ENCODE results near the gene SYT1.

The SYT1 gene

DNA sequence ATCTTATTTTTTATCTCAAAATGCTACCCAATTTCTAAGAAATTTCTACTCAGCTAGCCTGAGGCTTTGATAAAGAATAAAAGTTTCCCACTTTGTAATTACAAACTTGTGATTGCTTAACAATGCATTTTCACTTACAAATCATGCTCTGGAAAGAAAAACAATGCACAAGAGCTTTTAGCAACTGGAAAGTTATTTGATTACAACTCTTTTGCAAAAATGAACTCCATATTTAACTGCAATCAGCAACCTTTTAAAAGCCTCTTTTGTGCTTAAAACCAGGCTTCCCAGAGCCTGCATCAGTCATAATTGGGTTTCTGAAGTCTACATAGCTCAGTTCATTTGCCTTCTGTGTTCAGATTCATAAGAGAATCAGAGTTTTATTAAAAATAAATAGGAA is 431.0 kb downstream of the SYT1 start:
- no peak overlapping the region for H3K4me2 ChIP-seq (ENCODE audit: low read depth, low read length, poor library complexity, severe bottlenecking)
- no peaks in the 10 kb centered on the region for H3K9me3 ChIP-seq (ENCODE audit: insufficient read depth, low read length)
- no peak overlapping the region for H2AFZ ChIP-seq (ENCODE audit: low read depth, low read length, severe bottlenecking)
- no peaks in the 10 kb centered on the region for H3K9me2 ChIP-seq (replicated peaks; ENCODE audit: insufficient read depth, low read length)
- no peak overlapping the region for H3K9ac ChIP-seq (ENCODE audit: low read length)
- H3F3A ChIP-seq (ENCODE audit: insufficient read depth) = no peaks in the 10 kb centered on the region
- H3K79me2 ChIP-seq (ENCODE audit: insufficient read depth, low read length) = no peaks in the 10 kb centered on the region
- no peaks in the 10 kb centered on the region for H4K20me1 ChIP-seq (ENCODE audit: low read depth, low read length)
- H3K27me3 ChIP-seq (ENCODE audit: low read length) = no peaks in the 10 kb centered on the region
- no peak overlapping the region for H3K27ac ChIP-seq (ENCODE audit: low read depth, low read length)
- no peaks in the 10 kb centered on the region for H3K36me3 ChIP-seq (ENCODE audit: low read length)
- TF ChIP-seq EZH2phosphoT487 (conservative IDR thresholded peaks at IDR 0.05; ENCODE audit: low read length) = no peak
- TF ChIP-seq, protein P1, sequence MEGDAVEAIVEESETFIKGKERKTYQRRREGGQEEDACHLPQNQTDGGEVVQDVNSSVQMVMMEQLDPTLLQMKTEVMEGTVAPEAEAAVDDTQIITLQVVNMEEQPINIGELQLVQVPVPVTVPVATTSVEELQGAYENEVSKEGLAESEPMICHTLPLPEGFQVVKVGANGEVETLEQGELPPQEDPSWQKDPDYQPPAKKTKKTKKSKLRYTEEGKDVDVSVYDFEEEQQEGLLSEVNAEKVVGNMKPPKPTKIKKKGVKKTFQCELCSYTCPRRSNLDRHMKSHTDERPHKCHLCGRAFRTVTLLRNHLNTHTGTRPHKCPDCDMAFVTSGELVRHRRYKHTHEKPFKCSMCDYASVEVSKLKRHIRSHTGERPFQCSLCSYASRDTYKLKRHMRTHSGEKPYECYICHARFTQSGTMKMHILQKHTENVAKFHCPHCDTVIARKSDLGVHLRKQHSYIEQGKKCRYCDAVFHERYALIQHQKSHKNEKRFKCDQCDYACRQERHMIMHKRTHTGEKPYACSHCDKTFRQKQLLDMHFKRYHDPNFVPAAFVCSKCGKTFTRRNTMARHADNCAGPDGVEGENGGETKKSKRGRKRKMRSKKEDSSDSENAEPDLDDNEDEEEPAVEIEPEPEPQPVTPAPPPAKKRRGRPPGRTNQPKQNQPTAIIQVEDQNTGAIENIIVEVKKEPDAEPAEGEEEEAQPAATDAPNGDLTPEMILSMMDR (IDR thresholded peaks at IDR 0.05; ENCODE audit: insufficient read depth, low read length, poor library complexity, severe bottlenecking) = no peak
- no peak overlapping the region for H3K4me3 ChIP-seq (ENCODE audit: insufficient read depth, low read length, poor library complexity, severe bottlenecking)

DNA sequence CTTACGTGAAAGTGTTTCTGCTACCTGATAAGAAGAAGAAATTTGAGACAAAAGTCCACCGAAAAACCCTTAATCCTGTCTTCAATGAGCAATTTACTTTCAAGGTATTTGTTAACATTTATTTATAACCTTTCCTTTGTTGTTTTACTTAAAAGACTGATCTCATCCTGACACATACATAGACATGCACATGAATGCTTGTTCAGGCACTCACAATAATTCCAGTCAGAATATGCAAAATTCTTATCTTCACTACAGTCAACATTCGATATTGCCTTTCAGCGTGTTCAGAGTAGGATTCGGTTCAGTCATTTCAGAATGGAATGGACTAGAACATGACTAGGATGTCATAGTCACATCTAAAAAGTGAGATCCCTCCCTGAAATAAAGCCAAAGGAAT is 431.6 kb downstream of the SYT1 start:
- Histone ChIP-seq H2AFZ (ENCODE audit: low read depth, low read length, severe bottlenecking) (no peak overlapping the region), H3K4me3 (ENCODE audit: insufficient read depth, low read length, poor library complexity, severe bottlenecking) (no peak overlapping the region), H4K20me1 (ENCODE audit: low read depth, low read length) (no peaks in the 10 kb centered on the region), H3K9ac (ENCODE audit: low read length) (no peak overlapping the region), H3K27ac (ENCODE audit: low read depth, low read length) (no peak overlapping the region), H3K27me3 (ENCODE audit: low read length) (no peaks in the 10 kb centered on the region), H3K9me3 (ENCODE audit: insufficient read depth, low read length) (no peaks in the 10 kb centered on the region), H3K4me2 (ENCODE audit: low read depth, low read length, poor library complexity, severe bottlenecking) (no peak overlapping the region), H3K9me2 (replicated peaks; ENCODE audit: insufficient read depth, low read length) (no peaks in the 10 kb centered on the region), H3K36me3 (ENCODE audit: low read length) (no peaks in the 10 kb centered on the region), H3K79me2 (ENCODE audit: insufficient read depth, low read length) (no peaks in the 10 kb centered on the region), H3F3A (ENCODE audit: insufficient read depth) (no peaks in the 10 kb centered on the region)
- no peak for TF ChIP-seq EZH2phosphoT487 (conservative IDR thresholded peaks at IDR 0.05; ENCODE audit: low read length)
- TF ChIP-seq, protein P1 (IDR thresholded peaks at IDR 0.05; ENCODE audit: insufficient read depth, low read length, poor library complexity, severe bottlenecking) = no peak

DNA sequence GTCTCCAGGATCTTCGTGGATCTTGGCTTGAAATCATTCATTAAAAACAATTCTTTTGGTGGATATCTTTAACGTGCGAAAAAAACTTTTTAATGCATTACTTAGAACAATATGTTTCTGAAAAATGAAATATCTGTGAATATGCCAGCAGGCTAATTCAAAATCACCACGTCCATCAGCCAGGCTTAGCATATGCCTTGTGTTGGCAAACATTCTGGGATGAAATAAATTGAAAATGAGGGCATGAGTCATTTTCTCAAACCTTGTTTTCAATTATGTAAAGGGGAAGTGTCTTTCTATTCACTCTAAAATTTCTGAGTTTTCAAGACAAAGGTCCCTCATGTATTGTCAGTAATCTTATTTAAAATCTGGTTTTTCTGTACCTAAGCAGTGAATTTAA is 432.3 kb downstream of the SYT1 start:
- no peak overlapping the region for H3K27ac ChIP-seq (ENCODE audit: low read depth, low read length)

More for the DNA sequence above, 432.3 kb downstream of the SYT1 start:
- H3K79me2 ChIP-seq (ENCODE audit: insufficient read depth, low read length) = no peaks in the 10 kb centered on the region
- no peaks in the 10 kb centered on the region for H3K27me3 ChIP-seq (ENCODE audit: low read length)
- no peak overlapping the region for H2AFZ ChIP-seq (ENCODE audit: low read depth, low read length, severe bottlenecking)
- no peaks in the 10 kb centered on the region for H3K9me2 ChIP-seq (replicated peaks; ENCODE audit: insufficient read depth, low read length)
- no peak for TF ChIP-seq EZH2phosphoT487 (conservative IDR thresholded peaks at IDR 0.05; ENCODE audit: low read length)
- TF ChIP-seq, protein P1 (IDR thresholded peaks at IDR 0.05; ENCODE audit: insufficient read depth, low read length, poor library complexity, severe bottlenecking) = no peak
- no peaks in the 10 kb centered on the region for H4K20me1 ChIP-seq (ENCODE audit: low read depth, low read length)
- no peaks in the 10 kb centered on the region for H3F3A ChIP-seq (ENCODE audit: insufficient read depth)
- H3K4me3 ChIP-seq (ENCODE audit: insufficient read depth, low read length, poor library complexity, severe bottlenecking) = no peak overlapping the region
- no peak overlapping the region for H3K9ac ChIP-seq (ENCODE audit: low read length)
- no peaks in the 10 kb centered on the region for H3K36me3 ChIP-seq (ENCODE audit: low read length)
- no peak overlapping the region for H3K4me2 ChIP-seq (ENCODE audit: low read depth, low read length, poor library complexity, severe bottlenecking)
- H3K9me3 ChIP-seq (ENCODE audit: insufficient read depth, low read length) = no peaks in the 10 kb centered on the region
